ENCODE results near the gene HTT.

GRCh38 chr4:3199653-3200422 is 125.4 kb downstream of the HTT start:
- TF ChIP-seq CTCF (IDR thresholded peaks at IDR 0.05) (no peak), POLR2A (IDR thresholded peaks at IDR 0.05) (no peak)
